DND-41 (cell line): Measurements from ENCODE around the gene ZRANB3.

Experiments used
- ATAC-seq: fragments of 200-7000 bp; cut with Tn5 transposase; 3 replicates; pipeline ENCODE4 v1.9.1; 2021; ENCODE audit warnings: low read depth; ENCODE audit not compliant: insufficient read depth
- DNase-seq: peaks from one replicate; pipeline ENCODE4 v3.0.0-alpha.2; 2020
- H2AFZ ChIP-seq: 2 replicates; pipeline ENCODE4 v1.6.0; 2012; ENCODE audit warnings: low read depth, low read length
- H3K27ac ChIP-seq: 2 replicates; pipeline ENCODE4 v1.5.1; 2012; ENCODE audit warnings: low read length, inconsistent platforms
- H3K27me3 ChIP-seq: fragments of 200-600 bp; sonication (generic); 2 replicates; pipeline ENCODE4 v1.6.0; 2012; ENCODE audit warnings: low read length, mild to moderate bottlenecking, inconsistent platforms; ENCODE audit not compliant: insufficient read depth, poor library complexity
- H3K36me3 ChIP-seq: 2 replicates; pipeline ENCODE4 v1.5.1; 2012; ENCODE audit warnings: low read length, inconsistent platforms; ENCODE audit not compliant: insufficient read depth
- H3K4me1 ChIP-seq: 2 replicates; pipeline ENCODE4 v1.5.1; 2012; ENCODE audit warnings: mild to moderate bottlenecking, low read length; ENCODE audit not compliant: insufficient read depth
- H3K4me2 ChIP-seq: 2 replicates; pipeline ENCODE4 v1.6.0; 2012; ENCODE audit warnings: mild to moderate bottlenecking, moderate library complexity, low read length, inconsistent platforms; ENCODE audit not compliant: insufficient read depth
- H3K4me3 ChIP-seq, 2 experiments: fragments of 200-600 bp in 1 of 2; shearing (Covaris generic) in 1 of 2; 2 replicates each; pipeline ENCODE4 v1.5.1; 2012 to 2016; ENCODE audit warnings: inconsistent platforms in 2 of 2, low read length in 2 of 2, mild to moderate bottlenecking in 2 of 2, low read depth in 1 of 2, moderate library complexity in 1 of 2
- H3K79me2 ChIP-seq: 2 replicates; pipeline ENCODE4 v1.6.0; 2012; ENCODE audit warnings: low read length, inconsistent platforms; ENCODE audit not compliant: insufficient read depth
- H3K9ac ChIP-seq: 2 replicates; pipeline ENCODE4 v1.6.0; 2012; ENCODE audit warnings: low read depth, mild to moderate bottlenecking, inconsistent platforms, low read length, moderate library complexity
- H3K9me3 ChIP-seq: 2 replicates; pipeline ENCODE4 v1.5.1; 2012; ENCODE audit warnings: low read length, moderate library complexity, mild to moderate bottlenecking, inconsistent platforms; ENCODE audit not compliant: insufficient read depth, severe bottlenecking
- H4K20me1 ChIP-seq: 2 replicates; pipeline ENCODE4 v1.6.0; 2012; ENCODE audit warnings: low read length; ENCODE audit not compliant: insufficient read depth
- CTCF ChIP-seq: IDR thresholded peaks from 2 replicates; pipeline ENCODE4 v1.5.1; 2012; ENCODE audit warnings: borderline replicate concordance, low read length, moderate library complexity, mild to moderate bottlenecking; ENCODE audit not compliant: poor library complexity, severe bottlenecking; ENCODE audit errors: extremely low read depth
- EZH2 ChIP-seq: IDR thresholded peaks from 3 replicates; pipeline ENCODE4 v1.6.1; 2012; ENCODE audit warnings: borderline replicate concordance, low read depth, mild to moderate bottlenecking, moderate library complexity, low read length, inconsistent platforms; ENCODE audit not compliant: severe bottlenecking

The ZRANB3 gene

GRCh38 chr2:135169900-135170753 lies 360.9 kb downstream of the ZRANB3 start:
- H3K27ac ChIP-seq = no peak overlapping the region
- H3K9me3 ChIP-seq = no peaks in the 10 kb centered on the region
- H3K36me3 ChIP-seq = peaks cover 56% of the 10 kb centered on the region
- H4K20me1 ChIP-seq = no peaks in the 10 kb centered on the region
- H3K79me2 ChIP-seq = no peaks in the 10 kb centered on the region
- DNase-seq = no peak
- no peaks in the 10 kb centered on the region for H3K27me3 ChIP-seq
- H3K4me1 ChIP-seq = no peaks in the 10 kb centered on the region
- no peak overlapping the region for H3K4me2 ChIP-seq
- H3K9ac ChIP-seq = no peak overlapping the region
- no peak for ATAC-seq
- no peak overlapping the region for H3K4me3 ChIP-seq
- TF ChIP-seq EZH2 (no peak), CTCF (no peak)
- no peak overlapping the region for H2AFZ ChIP-seq

- H3K9me3 ChIP-seq = no peaks in the 10 kb centered on the region
- no peaks in the 10 kb centered on the region for H3K79me2 ChIP-seq
- no peak overlapping the region for H3K4me3 ChIP-seq
- H3K4me2 ChIP-seq = no peak overlapping the region
- H3K27ac ChIP-seq = no peak overlapping the region
- no peaks in the 10 kb centered on the region for H3K27me3 ChIP-seq
- no peaks in the 10 kb centered on the region for H3K4me1 ChIP-seq
- TF ChIP-seq CTCF (no peak), EZH2 (no peak)
- no peak overlapping the region for H2AFZ ChIP-seq
- no peak for ATAC-seq
- peaks cover 74% of the 10 kb centered on the region for H3K36me3 ChIP-seq
- no peak overlapping the region for H3K9ac ChIP-seq
- no peak for DNase-seq
- H4K20me1 ChIP-seq = no peaks in the 10 kb centered on the region
Measured at GRCh38 chr2:135168204-135168856, 362.7 kb downstream of the ZRANB3 start.

- Histone ChIP-seq H3K79me2 (no peaks in the 10 kb centered on the region), H3K36me3 (peaks cover 78% of the 10 kb centered on the region)
Measured at GRCh38 chr2:135167273-135167672, 363.7 kb downstream of the ZRANB3 start.

More at GRCh38 chr2:135167273-135167672, 363.7 kb downstream of the ZRANB3 start:
- H3K27me3 ChIP-seq = no peaks in the 10 kb centered on the region
- DNase-seq = no peak
- ATAC-seq = no peak
- no peaks in the 10 kb centered on the region for H4K20me1 ChIP-seq
- no peak overlapping the region for H2AFZ ChIP-seq
- no peak overlapping the region for H3K4me3 ChIP-seq
- H3K9ac ChIP-seq = no peak overlapping the region
- no peaks in the 10 kb centered on the region for H3K9me3 ChIP-seq
- H3K4me1 ChIP-seq = no peaks in the 10 kb centered on the region
- no peak overlapping the region for H3K27ac ChIP-seq
- no peak overlapping the region for H3K4me2 ChIP-seq
- TF ChIP-seq EZH2 = no peak
- no peak for TF ChIP-seq CTCF
